ENCODE data around the gene CCM2. TPM values are rescaled to one million over a fixed set of nuclear protein-coding genes. Genes with fewer than 3 reads are reported as not detected.

Gene CCM2
- total RNA-seq, 4 donors from 2014 or later = 35.8 to 62.0 (median 51.9) TPM

DNA sequence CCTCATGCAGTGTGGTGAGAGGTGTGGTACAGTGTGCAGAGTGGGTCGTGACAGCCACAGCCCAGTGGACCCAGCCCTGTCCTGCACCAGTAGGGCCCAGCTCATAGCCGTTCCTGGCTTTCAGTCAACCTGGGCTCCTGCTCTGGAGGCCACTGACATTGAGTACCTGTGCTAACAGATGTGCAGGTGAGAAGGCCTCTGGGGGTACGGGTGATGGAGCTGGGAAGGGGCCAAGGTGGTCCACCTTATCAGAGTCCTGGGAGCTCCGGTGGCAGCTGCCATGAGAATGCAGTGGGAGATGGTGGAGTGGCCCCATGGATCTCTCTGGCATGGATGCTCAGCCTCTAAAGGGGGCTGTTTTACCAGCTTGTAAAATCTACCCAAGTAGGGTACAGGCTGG, 117.6 kb downstream of the CCM2 start:
- 17% methylated on average over 1 of the region's 4 CpGs; no CpG with 5 or more reads in 1 of the 2 donors for WGBS, 2 donors (ENCODE audit: low coverage in 1 of 2)
- Histone ChIP-seq H3K36me3 (no peaks in the 10 kb centered on the region), H3K9me3 (no peaks in the 10 kb centered on the region), H3K4me3 (no peak overlapping the region), H3K4me1 (peaks cover 0 to 2% (median 0%) of the 10 kb centered on the region in 3 donors), H3K27me3 (peaks cover 8% of the 10 kb centered on the region), H3K27ac (no peak overlapping the region)
- no peak for ATAC-seq
- TF ChIP-seq POLR2AphosphoS5 (IDR thresholded peaks at IDR 0.05) = no peak
- TF ChIP-seq POLR2A (IDR thresholded peaks at IDR 0.05) = no peak
- TF ChIP-seq EP300 (IDR thresholded peaks at IDR 0.05) = no peak
- TF ChIP-seq, protein P1, sequence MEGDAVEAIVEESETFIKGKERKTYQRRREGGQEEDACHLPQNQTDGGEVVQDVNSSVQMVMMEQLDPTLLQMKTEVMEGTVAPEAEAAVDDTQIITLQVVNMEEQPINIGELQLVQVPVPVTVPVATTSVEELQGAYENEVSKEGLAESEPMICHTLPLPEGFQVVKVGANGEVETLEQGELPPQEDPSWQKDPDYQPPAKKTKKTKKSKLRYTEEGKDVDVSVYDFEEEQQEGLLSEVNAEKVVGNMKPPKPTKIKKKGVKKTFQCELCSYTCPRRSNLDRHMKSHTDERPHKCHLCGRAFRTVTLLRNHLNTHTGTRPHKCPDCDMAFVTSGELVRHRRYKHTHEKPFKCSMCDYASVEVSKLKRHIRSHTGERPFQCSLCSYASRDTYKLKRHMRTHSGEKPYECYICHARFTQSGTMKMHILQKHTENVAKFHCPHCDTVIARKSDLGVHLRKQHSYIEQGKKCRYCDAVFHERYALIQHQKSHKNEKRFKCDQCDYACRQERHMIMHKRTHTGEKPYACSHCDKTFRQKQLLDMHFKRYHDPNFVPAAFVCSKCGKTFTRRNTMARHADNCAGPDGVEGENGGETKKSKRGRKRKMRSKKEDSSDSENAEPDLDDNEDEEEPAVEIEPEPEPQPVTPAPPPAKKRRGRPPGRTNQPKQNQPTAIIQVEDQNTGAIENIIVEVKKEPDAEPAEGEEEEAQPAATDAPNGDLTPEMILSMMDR (IDR thresholded peaks at IDR 0.05) = no peak

DNA sequence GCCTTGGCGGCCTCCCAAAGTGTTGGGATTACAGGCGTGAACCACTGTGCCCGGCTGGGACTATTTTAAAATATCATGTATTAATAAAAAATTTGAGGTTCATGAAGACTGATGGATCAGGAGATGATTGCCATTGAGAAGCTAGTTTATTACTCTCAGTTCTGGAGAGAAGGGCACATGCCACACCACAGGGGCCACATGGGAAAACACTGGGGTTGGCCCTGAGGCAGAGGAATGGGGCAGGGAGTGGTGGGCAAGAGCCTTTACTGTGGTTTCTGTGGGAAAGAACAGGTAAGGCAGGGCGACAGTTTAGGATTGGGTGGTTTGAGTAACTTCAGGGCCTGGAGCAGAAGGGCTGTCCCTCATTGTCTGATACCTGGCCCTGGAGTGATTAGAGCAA, 118.3 kb downstream of the CCM2 start:
- Histone ChIP-seq H3K27me3 (peaks cover 8% of the 10 kb centered on the region), H3K27ac (no peak overlapping the region), H3K4me1 (no peaks in the 10 kb centered on the region), H3K4me3 (no peak overlapping the region), H3K36me3 (no peaks in the 10 kb centered on the region), H3K9me3 (no peaks in the 10 kb centered on the region)
- 75% methylated on average over 2 of the region's 4 CpGs; no CpG with 5 or more reads in 1 of the 2 donors for WGBS, 2 donors (ENCODE audit: low coverage in 1 of 2)
- TF ChIP-seq POLR2AphosphoS5 (IDR thresholded peaks at IDR 0.05) = no peak
- no peak for TF ChIP-seq EP300 (IDR thresholded peaks at IDR 0.05)
- TF ChIP-seq POLR2A (IDR thresholded peaks at IDR 0.05) = no peak
- TF ChIP-seq, protein P1 (IDR thresholded peaks at IDR 0.05) = no peak
- ATAC-seq = no peak

DNA sequence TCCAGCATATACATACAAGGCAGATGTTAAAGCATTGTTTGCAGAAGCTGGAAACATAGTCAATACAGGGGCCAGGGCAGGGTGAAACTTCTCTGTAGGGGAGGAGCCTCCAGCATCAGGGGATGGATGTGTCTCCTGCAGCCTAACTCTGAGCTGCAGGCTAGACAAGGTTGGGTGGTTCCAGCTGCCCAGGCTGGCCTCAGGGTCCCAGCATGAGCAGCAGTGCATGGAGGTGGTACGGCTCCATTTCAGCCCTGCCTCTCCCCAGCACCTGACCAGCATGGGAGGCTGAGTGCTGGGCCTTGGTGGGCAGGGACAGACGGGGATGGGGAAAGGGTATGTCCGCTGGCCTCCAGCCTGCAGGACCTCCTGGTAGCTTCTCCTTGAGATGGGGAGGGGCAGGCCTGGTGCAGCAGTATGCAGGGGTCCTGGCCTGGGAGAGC, 118.9 kb downstream of the CCM2 start:
- Histone ChIP-seq H3K27me3 (peaks cover 8% of the 10 kb centered on the region), H3K4me3 (no peak overlapping the region), H3K9me3 (no peaks in the 10 kb centered on the region), H3K36me3 (no peaks in the 10 kb centered on the region), H3K4me1 (no peaks in the 10 kb centered on the region), H3K27ac (no peak overlapping the region)
- TF ChIP-seq EP300 (IDR thresholded peaks at IDR 0.05) (no peak), POLR2AphosphoS5 (IDR thresholded peaks at IDR 0.05) (no peak), POLR2A (IDR thresholded peaks at IDR 0.05) (no peak)
- TF ChIP-seq, protein P1 (IDR thresholded peaks at IDR 0.05) = no peak
- no peak for ATAC-seq
- WGBS, 2 donors (ENCODE audit: low coverage in 1 of 2) = 33% methylated on average over 1 of the region's 3 CpGs; no CpG with 5 or more reads in 1 of the 2 donors

DNA sequence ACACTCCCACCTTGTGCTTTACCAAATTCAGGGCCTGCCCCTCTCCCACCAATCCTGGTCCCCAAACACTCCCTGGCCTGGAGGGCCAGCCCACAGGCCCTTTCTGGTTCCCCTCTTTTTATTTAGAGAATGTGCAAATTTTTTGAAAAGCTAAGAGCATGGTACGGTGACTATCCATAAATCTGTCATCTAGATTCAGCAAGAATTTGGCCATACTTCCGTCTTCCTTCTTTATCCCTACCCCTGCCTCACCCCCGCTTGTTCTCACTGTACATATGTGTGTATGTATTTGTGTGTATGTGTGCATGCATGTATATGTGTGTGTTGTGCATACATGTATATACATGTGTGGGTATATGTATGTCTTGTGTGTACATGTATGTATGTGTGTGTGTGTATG, 119.5 kb downstream of the CCM2 start:
- no peaks in the 10 kb centered on the region for H3K36me3 ChIP-seq
- no peak for ATAC-seq
- TF ChIP-seq POLR2A (IDR thresholded peaks at IDR 0.05) (no peak), EP300 (IDR thresholded peaks at IDR 0.05) (no peak), POLR2AphosphoS5 (IDR thresholded peaks at IDR 0.05) (no peak)
- TF ChIP-seq, protein P1 (IDR thresholded peaks at IDR 0.05) = no peak

More for the DNA sequence above, 119.5 kb downstream of the CCM2 start:
- Histone ChIP-seq H3K9me3 (no peaks in the 10 kb centered on the region), H3K27ac (no peak overlapping the region), H3K27me3 (peaks cover 8% of the 10 kb centered on the region), H3K4me1 (no peaks in the 10 kb centered on the region), H3K4me3 (no peak overlapping the region)
- WGBS, 2 donors (ENCODE audit: low coverage in 1 of 2) = 90 to 100% methylated on average over 3 of the region's 3 CpGs
